ENCODE data around the gene FAM163A.

FAM163A gene

GRCh38 chr1:179807691-179808485, 64.8 kb downstream of the FAM163A start:
- peaks cover 0 to 6% of the 10 kb centered on the region in 2 donors for H3K4me1 Mint-ChIP-seq
- H3K9me3 Mint-ChIP-seq, result no peaks in the 10 kb centered on the region
- DNase-seq, result no peak
- no peak overlapping the region for H3K27ac Mint-ChIP-seq
- no peak for ATAC-seq (replicated peaks)
- H3K36me3 Mint-ChIP-seq, result no peaks in the 10 kb centered on the region
- H3K27me3 Mint-ChIP-seq, result peaks cover 22 to 26% of the 10 kb centered on the region in 2 donors
- H3K4me3 Mint-ChIP-seq, result no peak overlapping the region

- ATAC-seq (replicated peaks) (no peak), DNase-seq (no peak)
- H3K4me3 Mint-ChIP-seq, result no peak overlapping the region
- H3K9me3 Mint-ChIP-seq, result no peaks in the 10 kb centered on the region
- peaks cover 28 to 33% of the 10 kb centered on the region in 2 donors for H3K27me3 Mint-ChIP-seq
- no peak overlapping the region for H3K27ac Mint-ChIP-seq
- no peaks in the 10 kb centered on the region for H3K36me3 Mint-ChIP-seq
- H3K4me1 Mint-ChIP-seq, result peaks cover 0 to 6% of the 10 kb centered on the region in 2 donors
These were observed 65.4 kb downstream of the FAM163A start for GRCh38 chr1:179808503-179808902.

GRCh38 chr1:179809506-179810366, 66.6 kb downstream of the FAM163A start:
- Mint-ChIP-seq H3K9me3 (no peaks in the 10 kb centered on the region), H3K36me3 (no peaks in the 10 kb centered on the region), H3K27ac (no peak overlapping the region), H3K4me1 (peaks cover 1 to 16% of the 10 kb centered on the region in 2 donors), H3K4me3 (no peak overlapping the region), H3K27me3 (peaks cover 31 to 41% of the 10 kb centered on the region in 2 donors)
- ATAC-seq (replicated peaks), result peak; percentile 70 to 74
- peak; percentile 28 for DNase-seq

GRCh38 chr1:179810367-179810715, 67.2 kb downstream of the FAM163A start:
- peaks cover 2 to 22% of the 10 kb centered on the region in 2 donors for H3K4me1 Mint-ChIP-seq
- DNase-seq (no peak), ATAC-seq (replicated peaks) (no peak)
- H3K4me3 Mint-ChIP-seq, result no peak overlapping the region
- no peak overlapping the region for H3K27ac Mint-ChIP-seq
- no peaks in the 10 kb centered on the region for H3K36me3 Mint-ChIP-seq
- H3K9me3 Mint-ChIP-seq, result no peaks in the 10 kb centered on the region
- peaks cover 35 to 47% of the 10 kb centered on the region in 2 donors for H3K27me3 Mint-ChIP-seq

- no peak for DNase-seq
- Mint-ChIP-seq H3K27me3 (peaks cover 44 to 62% of the 10 kb centered on the region in 2 donors), H3K4me1 (peaks cover 4 to 29% of the 10 kb centered on the region in 2 donors), H3K36me3 (no peaks in the 10 kb centered on the region), H3K4me3 (no peak overlapping the region), H3K9me3 (no peaks in the 10 kb centered on the region), H3K27ac (no peak overlapping the region)
- ATAC-seq (replicated peaks), result no peak
These were observed 69.6 kb downstream of the FAM163A start for GRCh38 chr1:179812501-179813292.

GRCh38 chr1:179813626-179814545, 70.8 kb downstream of the FAM163A start:
- Mint-ChIP-seq H3K4me1 (peaks cover 4 to 29% of the 10 kb centered on the region in 2 donors), H3K36me3 (no peaks in the 10 kb centered on the region), H3K27me3 (peaks cover 46 to 66% of the 10 kb centered on the region in 2 donors), H3K27ac (no peak overlapping the region), H3K9me3 (no peaks in the 10 kb centered on the region), H3K4me3 (peak overlapping the region; percentile 93 to 94)
- ATAC-seq (replicated peaks) (no peak), DNase-seq (no peak)

GRCh38 chr1:179814546-179814838, 71.4 kb downstream of the FAM163A start:
- Mint-ChIP-seq H3K9me3 (no peaks in the 10 kb centered on the region), H3K27ac (peak overlapping the region; percentile 26), H3K4me1 (peaks cover 4 to 29% of the 10 kb centered on the region in 2 donors), H3K4me3 (peak overlapping the region; percentile 93 to 94), H3K36me3 (no peaks in the 10 kb centered on the region), H3K27me3 (peaks cover 49 to 66% of the 10 kb centered on the region in 2 donors)
- DNase-seq (no peak), ATAC-seq (replicated peaks) (peak; percentile 43 to 50)

- H3K27ac Mint-ChIP-seq, result no peak overlapping the region
These were observed 72.5 kb downstream of the FAM163A start for GRCh38 chr1:179815641-179816040.

GRCh38 chr1:179816196-179816960, 73.3 kb downstream of the FAM163A start:
- ATAC-seq (replicated peaks) (no peak), DNase-seq (no peak)
- H3K9me3 Mint-ChIP-seq, result no peaks in the 10 kb centered on the region
- no peak overlapping the region for H3K4me3 Mint-ChIP-seq
- H3K4me1 Mint-ChIP-seq, result peaks cover 4 to 23% of the 10 kb centered on the region in 2 donors
- no peak overlapping the region for H3K27ac Mint-ChIP-seq
- H3K27me3 Mint-ChIP-seq, result peaks cover 41 to 56% of the 10 kb centered on the region in 2 donors
- no peaks in the 10 kb centered on the region for H3K36me3 Mint-ChIP-seq

More at GRCh38 chr1:179815641-179816040, 72.5 kb downstream of the FAM163A start:
- ATAC-seq (replicated peaks) (no peak), DNase-seq (no peak)
- Mint-ChIP-seq H3K9me3 (no peaks in the 10 kb centered on the region), H3K4me3 (peak overlapping the region; percentile 93 to 94), H3K4me1 (peaks cover 4 to 23% of the 10 kb centered on the region in 2 donors), H3K27me3 (peaks cover 41 to 56% of the 10 kb centered on the region in 2 donors), H3K36me3 (no peaks in the 10 kb centered on the region)

- Mint-ChIP-seq H3K27me3 (peaks cover 41 to 55% of the 10 kb centered on the region in 2 donors), H3K9me3 (no peaks in the 10 kb centered on the region), H3K27ac (no peak overlapping the region), H3K36me3 (no peaks in the 10 kb centered on the region), H3K4me1 (peaks cover 4 to 23% of the 10 kb centered on the region in 2 donors), H3K4me3 (no peak overlapping the region)
- ATAC-seq (replicated peaks) (no peak), DNase-seq (no peak)
These were observed 74.0 kb downstream of the FAM163A start for GRCh38 chr1:179817056-179817455.

GRCh38 chr1:179817789-179818188, 74.7 kb downstream of the FAM163A start:
- Mint-ChIP-seq H3K27me3 (peaks cover 35 to 47% of the 10 kb centered on the region in 2 donors), H3K27ac (no peak overlapping the region)

GRCh38 chr1:179818260-179818659, 75.2 kb downstream of the FAM163A start:
- H3K9me3 Mint-ChIP-seq, result no peaks in the 10 kb centered on the region
- no peak for ATAC-seq (replicated peaks)
- H3K4me3 Mint-ChIP-seq, result no peak overlapping the region
- no peak overlapping the region for H3K27ac Mint-ChIP-seq
- H3K27me3 Mint-ChIP-seq, result peaks cover 32 to 43% of the 10 kb centered on the region in 2 donors
- peaks cover 4 to 23% of the 10 kb centered on the region in 2 donors for H3K4me1 Mint-ChIP-seq
- no peak for DNase-seq
- H3K36me3 Mint-ChIP-seq, result no peaks in the 10 kb centered on the region

More at GRCh38 chr1:179817789-179818188, 74.7 kb downstream of the FAM163A start:
- Mint-ChIP-seq H3K9me3 (no peaks in the 10 kb centered on the region), H3K4me3 (no peak overlapping the region), H3K36me3 (no peaks in the 10 kb centered on the region), H3K4me1 (peaks cover 4 to 23% of the 10 kb centered on the region in 2 donors)
- no peak for DNase-seq
- ATAC-seq (replicated peaks), result no peak

- DNase-seq (no peak), ATAC-seq (replicated peaks) (no peak)
- H3K27me3 Mint-ChIP-seq, result peaks cover 27 to 38% of the 10 kb centered on the region in 2 donors
- no peaks in the 10 kb centered on the region for H3K9me3 Mint-ChIP-seq
- no peak overlapping the region for H3K27ac Mint-ChIP-seq
- H3K4me3 Mint-ChIP-seq, result no peak overlapping the region
- H3K4me1 Mint-ChIP-seq, result peaks cover 4 to 23% of the 10 kb centered on the region in 2 donors
- H3K36me3 Mint-ChIP-seq, result no peaks in the 10 kb centered on the region
These were observed 75.7 kb downstream of the FAM163A start for GRCh38 chr1:179818743-179819173.

All from stimulated activated naive B cell treated with anti-CD40 and anti-IgM and Interleukin-4, amounts not matched to agents 10 μg/mL and 1 μg/mL and 100 μg/mL, for 72 hours (primary cell).